ENCODE measurements around the gene COMMD10. TPM values are rescaled to one million over a fixed set of nuclear protein-coding genes. Genes with fewer than 3 reads are reported as not detected.

The COMMD10 gene
- total RNA-seq, 4 donors from 2014 or later: 18.4 to 50.6 (median 22.7) TPM

GRCh38 chr5:116242343-116242742 lies 157.5 kb downstream of the COMMD10 start:
- 21% methylated on average over 1 of the region's 1 CpG for WGBS

GRCh38 chr5:116248432-116248831 lies 163.6 kb downstream of the COMMD10 start:
- Histone ChIP-seq H3K36me3 (no peaks in the 10 kb centered on the region), H3K9me3 (peaks cover 6% of the 10 kb centered on the region), H3K27me3 (no peaks in the 10 kb centered on the region), H3K4me3 (no peak overlapping the region), H3K4me1 (no peaks in the 10 kb centered on the region), H3K27ac (no peak overlapping the region)
- TF ChIP-seq POLR2A (IDR thresholded peaks at IDR 0.05): no peak
- TF ChIP-seq POLR2AphosphoS5 (IDR thresholded peaks at IDR 0.05): no peak
- TF ChIP-seq CTCF (IDR thresholded peaks at IDR 0.05): no peak
- no peak for TF ChIP-seq EP300 (IDR thresholded peaks at IDR 0.05)
- 91% methylated on average over 3 of the region's 3 CpGs for WGBS
- DNase-seq (ENCODE audit: low spot score in 2 of 2): no peak

More at GRCh38 chr5:116242343-116242742, 157.5 kb downstream of the COMMD10 start:
- DNase-seq (ENCODE audit: low spot score in 2 of 2): no peak
- Histone ChIP-seq H3K36me3 (no peaks in the 10 kb centered on the region), H3K4me1 (no peaks in the 10 kb centered on the region), H3K4me3 (no peak overlapping the region), H3K27me3 (no peaks in the 10 kb centered on the region), H3K27ac (no peak overlapping the region), H3K9me3 (peaks cover 6% of the 10 kb centered on the region)
- TF ChIP-seq POLR2AphosphoS5 (IDR thresholded peaks at IDR 0.05) (no peak), POLR2A (IDR thresholded peaks at IDR 0.05) (no peak), EP300 (IDR thresholded peaks at IDR 0.05) (no peak), CTCF (IDR thresholded peaks at IDR 0.05) (no peak)

GRCh38 chr5:116249648-116250047 lies 164.8 kb downstream of the COMMD10 start:
- no peak for DNase-seq (ENCODE audit: low spot score in 2 of 2)
- no peaks in the 10 kb centered on the region for H3K36me3 ChIP-seq

GRCh38 chr5:116256717-116257116 lies 171.9 kb downstream of the COMMD10 start:
- H3K4me1 ChIP-seq: no peaks in the 10 kb centered on the region
- WGBS: 86% methylated on average over 1 of the region's 1 CpG
- TF ChIP-seq CTCF (IDR thresholded peaks at IDR 0.05) (no peak), EP300 (IDR thresholded peaks at IDR 0.05) (no peak), POLR2AphosphoS5 (IDR thresholded peaks at IDR 0.05) (no peak), POLR2A (IDR thresholded peaks at IDR 0.05) (no peak)
- no peaks in the 10 kb centered on the region for H3K27me3 ChIP-seq
- H3K36me3 ChIP-seq: no peaks in the 10 kb centered on the region
- DNase-seq (ENCODE audit: low spot score in 2 of 2): no peak
- H3K9me3 ChIP-seq: no peaks in the 10 kb centered on the region
- no peak overlapping the region for H3K27ac ChIP-seq
- H3K4me3 ChIP-seq: no peak overlapping the region

More at GRCh38 chr5:116249648-116250047, 164.8 kb downstream of the COMMD10 start:
- TF ChIP-seq POLR2AphosphoS5 (IDR thresholded peaks at IDR 0.05): no peak
- no peak for TF ChIP-seq POLR2A (IDR thresholded peaks at IDR 0.05)
- TF ChIP-seq CTCF (IDR thresholded peaks at IDR 0.05): no peak
- TF ChIP-seq EP300 (IDR thresholded peaks at IDR 0.05): no peak
- H3K9me3 ChIP-seq: peaks cover 6% of the 10 kb centered on the region
- no peaks in the 10 kb centered on the region for H3K4me1 ChIP-seq
- no peak overlapping the region for H3K27ac ChIP-seq
- H3K27me3 ChIP-seq: no peaks in the 10 kb centered on the region
- no peak overlapping the region for H3K4me3 ChIP-seq

GRCh38 chr5:116265471-116265870 lies 180.6 kb downstream of the COMMD10 start:
- H3K9me3 ChIP-seq: no peaks in the 10 kb centered on the region
- no peaks in the 10 kb centered on the region for H3K27me3 ChIP-seq
- DNase-seq (ENCODE audit: low spot score in 2 of 2): no peak
- no peaks in the 10 kb centered on the region for H3K36me3 ChIP-seq
- H3K4me3 ChIP-seq: no peak overlapping the region
- WGBS: 89% methylated on average over 3 of the region's 3 CpGs
- TF ChIP-seq CTCF (IDR thresholded peaks at IDR 0.05): no peak
- TF ChIP-seq EP300 (IDR thresholded peaks at IDR 0.05): no peak
- no peak for TF ChIP-seq POLR2A (IDR thresholded peaks at IDR 0.05)
- TF ChIP-seq POLR2AphosphoS5 (IDR thresholded peaks at IDR 0.05): no peak
- no peak overlapping the region for H3K27ac ChIP-seq
- no peaks in the 10 kb centered on the region for H3K4me1 ChIP-seq
